Fibroblast of skin of abdomen (primary cell): ENCODE data around the gene SLC8A2.
"Not testable (repeated sequence)": the region's sequence is repeated elsewhere in the genome, so short reads cannot be mapped to it uniquely, and the experiment has no call there.

ENCODE experiments used
- DNase-seq: peaks from one replicate; pipeline ENCODE4 v3.0.0-alpha.2; 2013

SLC8A2 gene

DNA sequence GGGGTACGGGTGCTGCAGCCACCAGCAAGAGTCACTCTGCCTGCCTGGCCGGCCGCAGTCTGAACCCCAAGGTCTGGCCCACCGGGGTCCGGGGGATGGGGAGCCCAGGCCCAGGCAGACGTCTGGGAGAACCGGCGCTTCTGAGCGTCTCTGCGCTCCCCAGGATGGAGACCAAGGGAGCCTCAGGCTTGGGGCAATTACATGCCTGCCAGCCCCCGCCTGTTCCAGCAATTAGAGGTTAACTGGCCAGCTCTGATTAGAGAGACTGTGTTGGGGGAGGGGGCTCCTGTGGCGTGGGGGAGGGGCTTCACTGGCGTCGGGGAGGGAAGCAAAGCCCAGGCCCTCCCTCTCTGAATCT is 64.3 kb downstream of the SLC8A2 start:
- no peak for DNase-seq

DNA sequence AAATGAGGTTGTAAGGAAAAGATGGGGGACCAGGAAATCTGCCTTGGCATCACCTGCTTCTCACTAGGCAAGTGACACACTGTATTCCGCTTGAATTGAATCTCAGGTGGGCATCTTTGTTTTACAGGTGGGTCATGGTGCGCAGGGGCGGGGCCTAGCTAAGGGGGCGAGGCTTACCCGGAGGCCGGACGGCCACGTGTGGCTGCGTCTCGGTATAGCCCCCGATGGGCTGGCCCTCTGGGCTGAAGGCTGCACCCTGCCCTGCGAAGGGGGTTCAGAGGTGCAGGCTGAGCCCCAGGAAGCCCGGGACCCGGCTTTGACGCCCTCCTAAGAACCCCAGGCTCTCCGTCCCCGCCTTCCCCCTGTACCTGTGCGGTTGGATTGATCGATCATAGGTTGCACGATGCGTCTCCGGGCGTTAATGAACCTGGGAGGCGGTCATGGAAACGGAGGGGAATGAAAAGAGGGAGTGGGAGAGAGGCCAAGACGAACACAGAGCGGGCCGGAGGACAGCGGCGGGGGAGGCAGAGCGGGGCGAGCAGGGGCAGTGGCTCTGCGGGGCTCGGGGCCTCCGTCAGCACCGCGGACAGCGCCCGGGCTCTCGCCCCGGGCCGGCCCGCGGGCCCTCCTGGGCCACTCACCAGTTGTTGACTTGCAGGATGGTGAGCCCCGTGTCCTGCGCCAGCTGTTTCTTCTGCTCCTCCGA is 64.8 kb downstream of the SLC8A2 start:
- no peak for DNase-seq

DNA sequence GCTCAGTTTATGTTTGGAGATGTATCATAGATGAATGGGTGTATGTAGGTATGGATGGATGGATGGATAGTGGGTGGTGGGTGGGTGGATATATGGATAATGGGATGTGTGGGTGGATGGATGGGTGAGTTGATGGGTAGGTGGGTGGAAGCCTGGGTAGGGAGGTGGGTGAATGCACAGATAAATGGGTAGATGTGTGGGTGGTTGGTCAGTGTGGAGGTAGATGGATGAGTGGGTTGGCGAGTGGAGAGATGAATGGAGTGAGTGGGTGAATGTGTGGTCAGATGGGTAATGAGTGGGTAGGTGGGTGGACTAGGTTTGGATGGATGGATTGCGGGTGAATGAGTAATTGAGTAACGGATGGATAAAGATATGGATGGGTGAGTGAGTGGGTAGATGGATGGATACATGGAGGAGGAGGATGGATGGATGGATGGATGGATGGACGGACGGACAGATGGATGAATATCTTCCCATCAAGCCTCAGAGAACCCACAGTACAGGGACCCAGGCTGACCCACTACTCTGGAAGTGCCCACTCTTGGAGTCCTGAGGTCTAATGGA is 65.8 kb downstream of the SLC8A2 start:
- DNase-seq: no peak

DNA sequence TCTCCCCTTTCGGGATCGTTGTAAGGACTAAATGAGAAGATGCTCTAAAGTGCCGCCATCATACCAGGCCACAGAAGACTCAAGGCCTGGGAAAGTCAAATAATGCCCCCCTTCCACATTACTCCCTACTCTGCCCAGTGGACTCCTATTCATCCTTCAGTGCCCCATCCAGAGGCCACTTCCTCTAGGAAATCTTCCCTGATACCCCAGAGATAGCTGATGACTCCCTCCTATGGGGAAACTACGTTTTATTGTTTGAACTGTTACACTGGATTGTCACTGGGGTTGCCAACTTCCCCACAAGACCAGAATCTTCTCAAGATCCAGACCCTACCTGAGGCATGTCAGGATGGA is 66.5 kb downstream of the SLC8A2 start:
- DNase-seq: no peak

DNA sequence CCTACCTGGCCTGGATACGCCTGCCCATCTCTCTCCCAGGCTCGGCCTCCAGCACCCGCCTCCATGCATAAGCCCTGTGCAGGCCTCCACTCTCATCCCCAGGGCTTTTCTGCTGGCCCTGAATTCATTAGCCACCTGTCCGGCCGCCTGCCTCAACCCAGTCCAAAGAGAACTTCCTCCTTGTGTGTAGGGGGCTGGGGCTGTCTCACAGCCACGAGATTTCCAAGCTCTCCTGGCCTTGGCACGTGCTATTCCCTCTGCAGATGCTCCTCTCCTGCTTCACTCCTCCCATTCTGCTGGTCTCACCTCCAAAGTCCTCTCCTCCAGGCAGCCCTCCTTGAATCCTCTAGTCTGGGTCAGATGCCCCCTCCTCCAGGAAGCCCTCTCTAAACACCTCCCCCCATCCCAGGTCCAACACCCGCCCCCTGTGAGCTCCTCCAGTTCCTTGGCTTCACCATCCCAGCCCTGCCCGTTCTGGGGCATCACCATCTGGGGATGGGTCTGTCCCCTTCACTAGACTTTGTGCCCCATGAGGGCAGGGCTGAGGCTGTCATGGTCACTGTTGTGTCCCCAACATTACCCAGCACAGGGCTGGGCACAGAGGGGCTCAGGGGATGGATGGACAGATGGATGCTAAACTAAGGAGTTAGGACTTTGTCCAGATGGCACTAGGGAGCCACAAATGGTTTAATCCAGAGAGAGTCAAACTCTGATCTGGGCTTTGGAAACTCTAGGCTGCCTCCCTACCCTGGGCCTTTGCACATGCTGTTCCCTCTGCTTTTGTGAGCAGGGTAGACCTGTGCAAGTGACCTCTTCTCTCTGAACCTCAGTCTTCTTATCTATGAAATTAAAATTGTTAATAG is 67.1 kb downstream of the SLC8A2 start:
- no peak for DNase-seq

DNA sequence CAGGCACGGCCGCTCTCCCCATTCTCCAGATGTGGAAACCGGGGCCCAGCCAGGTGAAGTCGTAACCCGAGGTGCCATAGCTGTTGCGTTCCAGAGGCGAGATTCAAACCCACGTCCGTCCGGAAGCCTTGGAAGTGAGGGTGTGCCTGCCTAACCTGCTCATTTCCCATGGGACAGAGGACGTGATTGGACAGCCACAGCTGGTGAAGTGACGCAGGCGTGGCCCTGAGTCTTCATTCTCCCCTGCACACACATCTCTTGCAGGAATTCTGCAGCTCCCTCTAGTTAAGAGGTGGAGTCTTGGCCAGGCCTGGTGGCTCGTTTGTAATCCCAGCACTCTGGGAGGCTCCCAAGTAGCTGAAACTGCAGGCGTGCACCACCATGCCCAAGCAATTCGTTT is 69.2 kb downstream of the SLC8A2 start:
- DNase-seq: no peak

DNA sequence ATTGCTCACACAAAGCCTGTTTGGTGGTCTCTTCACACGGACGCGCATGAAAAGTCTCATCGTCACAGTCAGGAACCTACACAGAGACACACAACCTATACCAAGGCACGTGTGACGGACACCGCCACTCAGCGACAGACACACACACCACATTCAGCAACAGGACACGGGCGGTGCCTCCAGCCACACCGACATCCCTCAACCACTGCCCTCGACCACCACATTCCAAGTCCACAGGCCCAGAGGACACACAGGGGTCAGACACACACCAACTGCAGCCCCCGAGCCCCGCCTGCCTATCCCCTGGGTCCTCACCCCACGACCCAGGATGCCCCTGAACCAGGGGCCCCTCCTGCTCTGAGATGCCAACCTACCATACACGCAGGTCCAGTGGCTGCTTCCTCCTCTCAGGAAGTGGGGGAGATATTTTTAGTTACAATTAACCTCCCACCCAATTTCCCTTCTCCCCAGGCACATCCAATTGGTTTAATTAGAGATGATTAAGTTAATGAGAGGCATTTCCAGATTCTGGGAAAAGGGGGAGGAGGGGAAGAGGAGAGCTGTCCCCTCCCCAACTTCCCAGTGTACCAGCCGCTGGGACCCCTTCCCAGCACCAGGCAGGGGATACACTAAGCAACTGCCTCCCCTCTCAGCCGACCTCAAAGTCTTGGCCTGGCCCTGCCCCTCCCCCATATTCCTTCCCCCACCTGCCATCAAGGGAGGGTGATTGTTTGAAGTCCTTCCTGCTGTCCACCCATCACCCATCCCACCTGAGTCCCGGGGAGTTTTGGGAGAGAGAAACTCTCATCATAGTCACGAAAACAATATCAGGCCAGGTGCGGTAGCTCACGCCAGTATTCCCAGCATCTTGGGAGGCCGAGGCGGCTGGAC is 72.7 kb downstream of the SLC8A2 start:
- DNase-seq: no peak

DNA sequence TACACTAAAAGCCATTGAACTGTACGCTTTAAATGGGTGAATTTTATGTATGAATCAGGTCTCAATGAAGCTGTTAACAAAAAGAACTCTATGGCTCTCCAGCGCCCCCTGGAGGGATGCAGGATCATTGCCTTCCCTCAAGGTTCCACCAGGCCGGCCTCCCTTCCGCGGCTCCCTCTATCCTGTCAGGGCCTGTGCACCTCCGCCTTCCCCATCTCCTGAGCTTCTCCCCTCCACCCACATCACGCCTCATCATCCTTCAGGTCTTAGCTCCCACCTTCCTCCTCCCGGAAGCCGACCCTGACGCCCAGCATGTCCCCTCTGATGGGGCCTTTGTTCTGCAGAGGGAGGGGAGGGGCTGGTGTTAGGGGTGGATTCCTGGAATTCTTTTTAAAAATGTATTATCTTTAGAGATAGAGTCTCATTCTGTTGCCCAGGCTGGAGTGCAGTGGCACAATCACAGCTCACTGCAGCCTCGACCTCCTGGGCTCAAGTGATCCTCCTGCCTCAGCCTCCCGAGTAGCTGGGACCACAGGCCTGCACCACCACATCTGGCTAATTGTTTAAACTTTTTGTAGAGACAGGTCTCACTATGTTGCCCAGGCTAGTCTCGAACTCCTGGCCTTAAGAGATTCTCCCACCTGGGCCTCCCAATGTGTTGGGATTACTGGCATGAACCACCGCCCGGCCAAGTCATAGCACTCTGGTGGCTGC is 80.0 kb downstream of the SLC8A2 start:
- peak; percentile 64 for DNase-seq

DNA sequence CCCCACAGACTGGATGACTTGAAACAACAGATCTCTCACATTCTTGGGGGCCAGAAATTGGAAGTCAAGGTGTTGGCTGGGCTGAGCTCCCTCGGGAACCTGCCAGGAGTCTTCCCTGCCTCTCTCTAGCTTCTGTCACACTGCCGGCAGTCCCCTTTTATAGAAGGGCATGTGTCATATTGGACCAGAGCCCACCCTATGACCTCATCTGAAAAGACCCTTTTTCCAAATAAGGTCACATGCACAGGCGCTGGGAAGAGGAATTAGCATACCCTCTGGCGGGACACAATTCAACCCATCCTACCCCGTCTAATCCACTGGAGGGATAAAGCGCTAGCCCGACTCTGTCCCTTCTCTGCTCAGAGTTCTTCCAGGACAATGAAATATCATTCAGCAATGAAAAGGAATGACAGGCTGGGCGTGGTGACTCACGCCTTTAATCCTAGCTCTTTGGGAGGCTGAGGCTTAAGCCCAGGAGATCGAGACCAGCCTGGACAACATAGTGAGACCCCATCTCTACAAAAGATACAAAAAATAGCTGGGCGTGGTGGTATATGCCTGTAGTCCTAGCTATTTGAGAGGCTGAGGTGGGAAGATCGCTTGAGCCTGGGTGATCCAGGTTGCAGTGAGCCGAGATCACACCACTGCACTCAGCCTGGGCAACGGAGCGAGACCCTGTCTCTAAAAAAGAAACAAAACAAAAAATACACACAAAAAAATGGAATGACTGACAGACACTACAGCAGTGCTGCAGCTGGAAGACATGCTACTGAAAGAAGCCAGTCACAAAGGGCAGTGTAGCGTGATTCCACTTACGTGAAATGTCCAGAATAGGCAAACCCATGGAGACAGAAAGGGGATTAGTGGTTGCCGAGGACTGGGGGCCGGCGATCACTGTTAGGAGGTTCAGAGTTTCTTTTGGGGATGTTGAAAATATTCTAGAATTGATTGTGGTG is 80.9 kb downstream of the SLC8A2 start:
- no peak for DNase-seq

DNA sequence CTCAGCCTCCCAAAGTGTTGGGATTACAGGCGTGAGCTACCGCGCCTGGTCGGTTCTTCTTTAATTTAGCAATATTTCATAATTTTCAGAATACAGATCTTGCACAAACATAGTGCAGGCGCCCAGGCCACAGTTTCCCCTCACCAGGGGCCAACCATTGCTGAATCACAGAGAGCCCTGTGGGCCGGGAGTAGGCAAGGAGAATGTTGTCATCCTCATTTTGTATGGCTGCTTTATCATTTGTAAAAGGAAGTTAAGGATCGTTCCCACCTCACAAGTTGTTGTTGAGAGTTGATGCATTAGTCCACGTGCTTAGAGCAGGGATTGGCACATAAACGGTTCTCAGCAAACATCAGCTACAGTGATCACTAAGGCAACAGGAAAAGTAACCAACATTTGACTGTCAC is 82.5 kb downstream of the SLC8A2 start:
- no peak for DNase-seq

DNA sequence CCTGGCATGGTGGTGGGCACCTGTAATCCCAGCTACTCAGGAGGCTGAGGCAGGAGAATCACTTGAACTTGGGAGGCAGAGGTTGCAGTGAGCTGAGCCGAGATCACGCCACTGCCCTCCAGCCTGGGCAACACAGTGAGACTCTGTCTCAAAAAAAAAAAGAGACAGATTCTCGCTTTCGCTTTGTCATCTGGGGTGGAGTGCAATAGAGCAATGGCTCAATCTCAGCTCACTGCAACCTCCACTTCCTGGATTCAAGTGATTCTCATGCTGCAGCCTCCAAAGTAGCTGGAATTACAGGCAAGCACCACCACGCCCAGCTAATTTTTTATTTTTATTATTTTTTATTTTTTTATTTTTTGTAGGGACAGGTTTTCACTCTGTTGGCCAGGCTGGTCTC is 83.0 kb downstream of the SLC8A2 start:
- not testable (repeated sequence) for DNase-seq

DNA sequence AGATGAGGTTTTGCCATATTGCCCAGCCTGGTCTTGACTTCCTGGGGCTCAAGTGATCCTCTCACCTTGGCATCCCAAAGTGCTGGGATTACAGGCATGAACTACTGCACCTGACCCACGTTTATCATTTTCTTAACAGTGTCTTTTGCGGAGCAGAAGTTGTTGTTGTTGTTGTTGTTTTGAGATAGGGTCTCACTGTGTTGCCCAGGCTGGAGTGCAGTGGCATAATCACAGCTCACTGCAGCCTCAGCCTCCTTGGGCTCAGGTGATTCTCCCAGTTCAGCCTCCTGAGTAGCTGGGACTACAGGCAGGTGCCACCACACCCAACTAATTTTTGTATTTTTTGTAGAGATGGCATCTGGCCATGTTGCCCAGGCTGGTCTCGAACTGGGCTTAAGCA is 84.1 kb downstream of the SLC8A2 start:
- DNase-seq: not testable (repeated sequence)

DNA sequence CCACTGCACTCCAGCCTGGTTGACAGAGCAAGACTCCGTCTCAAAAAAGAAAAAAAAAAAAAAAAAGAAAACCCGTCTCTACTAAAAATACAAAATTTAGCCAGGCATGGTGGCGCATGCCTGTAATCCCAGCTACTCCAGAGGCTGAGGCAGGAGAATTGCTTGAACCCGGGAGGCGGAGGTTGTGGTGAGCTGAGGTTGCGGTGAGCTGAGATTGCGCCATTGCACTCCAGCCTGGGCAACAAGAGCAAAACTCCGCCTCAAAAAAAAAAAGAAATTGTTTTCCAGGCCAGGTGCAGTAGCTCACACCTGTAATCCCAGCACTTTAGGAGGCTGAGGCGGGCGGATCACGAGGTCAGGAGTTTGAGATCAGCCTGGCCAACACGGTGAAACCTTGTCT is 85.1 kb downstream of the SLC8A2 start:
- DNase-seq: not testable (repeated sequence)

DNA sequence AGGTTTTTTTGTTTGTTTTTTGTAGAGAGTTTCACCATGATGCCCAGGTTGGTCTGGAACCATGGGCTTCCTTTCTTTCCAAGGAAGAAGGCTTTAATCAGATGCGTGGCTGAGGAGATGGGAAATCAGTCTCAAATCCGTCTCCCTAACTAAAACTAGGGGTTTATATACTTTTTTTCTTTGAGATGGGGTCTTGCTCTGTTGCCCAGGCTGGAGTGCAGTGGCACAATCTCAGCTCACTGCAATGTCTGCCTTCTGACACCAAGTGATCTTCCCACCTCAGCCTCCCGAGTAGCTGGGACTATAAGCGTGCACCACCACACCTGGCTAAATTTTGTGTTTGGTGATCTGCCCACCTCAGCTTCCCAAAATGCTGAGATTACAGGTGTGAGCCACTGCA is 87.2 kb downstream of the SLC8A2 start:
- DNase-seq: not testable (repeated sequence)

DNA sequence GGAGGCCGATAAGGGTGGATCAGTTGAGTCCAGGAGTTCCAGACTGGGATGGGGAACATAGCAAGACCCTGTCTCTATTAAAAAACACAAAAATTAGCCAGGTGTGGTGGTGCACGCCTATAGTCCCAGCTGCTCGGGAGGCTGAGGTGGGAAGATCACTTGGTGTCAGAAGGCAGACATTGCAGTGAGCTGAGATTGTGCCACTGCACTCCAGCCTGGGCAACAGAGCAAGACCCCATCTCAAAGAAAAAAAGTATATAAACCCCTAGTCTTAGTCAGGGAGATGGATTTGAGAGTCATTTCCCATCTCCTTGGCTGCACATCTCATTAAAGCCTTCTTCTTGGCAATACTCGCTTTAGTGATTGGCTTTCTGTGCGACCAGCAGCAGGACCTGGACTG is 87.8 kb downstream of the SLC8A2 start:
- DNase-seq: not testable (repeated sequence)

DNA sequence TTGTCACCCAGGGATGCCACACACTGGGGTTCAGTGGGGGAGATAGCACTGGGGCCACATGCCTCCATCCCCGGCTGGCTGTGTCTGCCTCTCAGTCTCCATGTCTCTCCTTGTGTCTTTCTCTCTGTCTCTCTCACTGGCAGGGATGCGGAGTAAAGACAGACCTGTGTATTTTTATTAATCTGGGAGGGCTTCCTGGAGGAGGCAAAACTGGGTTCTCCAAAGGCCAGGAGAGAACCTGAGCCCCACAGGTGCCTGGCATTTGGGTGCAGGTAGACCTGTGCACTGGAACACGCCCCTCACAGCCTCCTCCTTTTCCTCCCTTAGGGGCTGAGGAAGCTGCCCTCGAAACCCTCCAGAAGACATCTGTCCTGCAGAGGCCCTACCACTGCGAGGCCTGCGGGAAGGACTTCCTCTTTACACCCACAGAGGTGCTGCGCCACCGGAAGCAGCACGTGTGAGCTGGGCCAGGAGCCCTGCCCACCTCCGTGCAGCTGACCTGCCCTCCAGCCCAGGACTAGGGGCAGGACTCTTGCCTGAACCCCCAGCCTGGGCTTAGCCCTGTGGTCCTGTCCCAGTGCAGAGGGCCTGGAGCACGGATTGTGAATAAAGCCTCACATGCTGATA is 89.9 kb downstream of the SLC8A2 start:
- no peak for DNase-seq

DNA sequence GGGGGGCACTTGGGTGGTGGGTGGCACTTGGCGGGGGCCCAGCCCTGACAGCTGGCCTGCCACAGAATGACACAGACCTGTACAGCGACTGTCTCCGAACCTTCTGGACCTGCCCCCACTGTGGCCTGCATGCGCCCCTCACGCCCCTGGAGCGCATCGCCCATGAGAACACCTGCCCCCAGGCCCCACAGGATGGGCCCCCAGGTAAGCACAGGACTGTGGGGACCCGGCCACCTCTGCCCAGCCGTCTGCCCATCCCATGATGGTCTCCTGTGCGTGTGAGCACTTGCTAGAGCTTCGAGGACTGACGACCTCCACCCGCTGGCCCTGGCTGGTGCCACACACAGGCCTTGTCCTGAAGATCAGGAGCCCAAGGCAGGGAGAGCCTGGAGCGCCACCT is 90.6 kb downstream of the SLC8A2 start:
- DNase-seq: no peak

DNA sequence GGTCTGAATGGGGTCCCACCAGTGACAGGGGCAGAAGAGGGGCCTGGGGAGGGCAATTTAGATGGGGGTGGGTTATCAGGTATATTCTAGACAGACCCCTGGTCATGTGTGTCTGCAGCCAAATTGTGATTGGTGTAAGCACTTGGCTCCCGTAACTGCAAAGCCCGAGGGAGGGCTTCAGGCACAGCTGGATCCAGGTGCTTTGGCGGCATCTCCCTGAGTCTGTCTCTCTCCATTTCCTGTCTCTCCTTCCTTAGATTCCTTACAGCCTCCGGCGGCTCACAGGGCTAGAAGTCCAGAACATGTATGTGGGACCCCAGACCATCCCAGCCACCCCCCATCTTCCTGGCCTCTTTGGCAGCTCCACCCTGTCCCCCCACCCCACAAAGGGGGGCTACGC is 91.1 kb downstream of the SLC8A2 start:
- no peak for DNase-seq

DNA sequence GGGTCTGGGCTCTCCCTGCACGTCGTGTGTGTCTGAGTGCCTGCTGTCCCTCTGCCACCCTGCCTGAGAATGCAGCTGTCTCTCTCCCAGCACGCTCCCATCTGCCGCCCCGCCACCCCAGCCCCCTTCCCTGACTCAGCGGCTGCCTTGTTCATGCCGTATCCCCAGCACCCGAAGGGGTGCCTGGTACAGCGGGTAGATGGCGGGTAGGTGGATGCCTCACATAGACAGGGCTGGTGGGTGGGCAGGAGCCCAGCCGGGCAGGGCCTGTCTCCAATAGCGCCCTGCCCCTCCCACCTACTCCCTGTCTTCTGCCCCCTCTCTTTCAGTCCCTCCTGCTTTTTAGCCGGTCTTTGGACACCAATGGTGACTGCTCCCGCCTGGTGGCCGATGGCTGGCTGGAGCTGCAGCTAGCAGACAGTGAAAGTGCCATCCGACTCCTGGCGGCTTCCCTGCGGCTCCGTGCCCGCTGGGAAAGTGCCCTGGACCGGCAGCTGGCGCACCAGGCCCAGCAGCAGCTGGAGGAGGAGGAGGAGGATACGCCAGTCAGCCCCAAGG is 92.2 kb downstream of the SLC8A2 start:
- DNase-seq: no peak

DNA sequence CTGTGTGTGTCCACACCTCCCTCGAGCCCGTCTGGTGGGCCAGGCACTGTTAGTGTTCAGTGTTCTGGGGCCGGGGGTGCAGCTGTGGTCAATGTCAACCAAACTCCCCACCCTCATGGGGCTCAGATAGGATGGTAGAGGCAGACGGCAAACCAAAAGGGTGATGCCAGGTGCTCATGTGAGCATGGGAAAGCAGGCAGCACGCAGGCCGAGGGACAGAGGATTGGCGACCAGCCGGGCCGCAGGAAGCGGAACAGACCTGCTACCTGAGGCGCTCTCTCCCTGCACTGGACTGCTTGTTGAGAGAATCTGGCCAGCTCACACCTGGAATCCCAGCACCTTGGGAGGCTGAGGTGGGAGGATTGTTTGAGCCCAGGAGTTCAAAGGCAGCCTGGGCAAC is 93.4 kb downstream of the SLC8A2 start:
- no peak for DNase-seq
